Measurements from ENCODE around the gene RSPH1.

Gene RSPH1

DNA sequence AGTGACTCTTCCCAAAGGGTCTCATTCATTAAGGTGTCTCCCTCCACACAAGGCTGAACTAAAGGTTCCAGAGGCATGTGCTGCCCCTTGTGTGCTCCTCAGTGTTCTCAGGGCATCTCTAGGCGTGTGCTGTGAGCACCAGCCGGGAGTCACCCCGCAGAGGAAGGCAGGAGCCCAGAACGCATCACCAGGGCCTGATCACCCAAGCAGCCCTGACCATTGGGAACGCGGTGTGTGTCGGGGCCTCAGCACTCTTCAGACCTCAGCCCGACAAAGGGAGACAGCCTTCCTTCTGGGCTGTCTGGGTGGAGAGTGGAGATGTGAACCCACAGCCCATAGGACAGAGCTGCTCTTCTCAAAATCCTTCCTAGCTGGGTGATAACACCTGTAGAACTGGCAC, 26.7 kb upstream of the RSPH1 start:
- DNase-seq (ENCODE audit: extremely low read depth, insufficient read length), result no peak
- Histone ChIP-seq H3K36me3 (ENCODE audit: control insufficient read depth, insufficient read depth, low read length) (peaks cover 16% of the 10 kb centered on the region), H3K27me3 (replicated peaks; ENCODE audit: control insufficient read depth, insufficient read depth, low read length) (no peaks in the 10 kb centered on the region), H3K4me3 (replicated peaks; ENCODE audit: low read depth, low read length) (no peak overlapping the region)
- TF ChIP-seq, protein P1, sequence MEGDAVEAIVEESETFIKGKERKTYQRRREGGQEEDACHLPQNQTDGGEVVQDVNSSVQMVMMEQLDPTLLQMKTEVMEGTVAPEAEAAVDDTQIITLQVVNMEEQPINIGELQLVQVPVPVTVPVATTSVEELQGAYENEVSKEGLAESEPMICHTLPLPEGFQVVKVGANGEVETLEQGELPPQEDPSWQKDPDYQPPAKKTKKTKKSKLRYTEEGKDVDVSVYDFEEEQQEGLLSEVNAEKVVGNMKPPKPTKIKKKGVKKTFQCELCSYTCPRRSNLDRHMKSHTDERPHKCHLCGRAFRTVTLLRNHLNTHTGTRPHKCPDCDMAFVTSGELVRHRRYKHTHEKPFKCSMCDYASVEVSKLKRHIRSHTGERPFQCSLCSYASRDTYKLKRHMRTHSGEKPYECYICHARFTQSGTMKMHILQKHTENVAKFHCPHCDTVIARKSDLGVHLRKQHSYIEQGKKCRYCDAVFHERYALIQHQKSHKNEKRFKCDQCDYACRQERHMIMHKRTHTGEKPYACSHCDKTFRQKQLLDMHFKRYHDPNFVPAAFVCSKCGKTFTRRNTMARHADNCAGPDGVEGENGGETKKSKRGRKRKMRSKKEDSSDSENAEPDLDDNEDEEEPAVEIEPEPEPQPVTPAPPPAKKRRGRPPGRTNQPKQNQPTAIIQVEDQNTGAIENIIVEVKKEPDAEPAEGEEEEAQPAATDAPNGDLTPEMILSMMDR (IDR thresholded peaks at IDR 0.05; ENCODE audit: insufficient read depth, low read length, poor library complexity, severe bottlenecking), result no peak

DNA sequence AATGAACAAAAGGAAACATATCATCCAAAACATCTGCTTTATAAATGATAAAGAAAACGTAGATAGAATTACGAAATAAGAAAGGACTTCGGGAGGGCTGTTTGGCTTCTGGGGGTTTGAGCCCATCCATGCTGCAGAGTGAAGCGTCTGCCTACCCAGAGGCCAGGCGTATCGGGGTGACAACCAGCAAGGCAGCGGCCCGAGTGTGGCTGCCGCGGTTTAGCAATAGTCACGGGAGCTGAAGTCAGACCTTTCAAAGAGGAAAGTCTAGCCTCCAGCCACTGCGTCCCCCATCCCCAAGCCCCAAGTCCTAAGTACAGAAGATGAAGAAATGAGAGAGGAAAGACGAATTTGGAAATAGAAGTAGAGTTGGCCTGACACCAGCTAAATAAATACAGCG, 26.2 kb upstream of the RSPH1 start:
- TF ChIP-seq, protein P1 (IDR thresholded peaks at IDR 0.05; ENCODE audit: insufficient read depth, low read length, poor library complexity, severe bottlenecking), result no peak
- no peak for DNase-seq (ENCODE audit: extremely low read depth, insufficient read length)
- Histone ChIP-seq H3K4me3 (replicated peaks; ENCODE audit: low read depth, low read length) (no peak overlapping the region), H3K36me3 (ENCODE audit: control insufficient read depth, insufficient read depth, low read length) (peaks cover 16% of the 10 kb centered on the region), H3K27me3 (replicated peaks; ENCODE audit: control insufficient read depth, insufficient read depth, low read length) (no peaks in the 10 kb centered on the region)

DNA sequence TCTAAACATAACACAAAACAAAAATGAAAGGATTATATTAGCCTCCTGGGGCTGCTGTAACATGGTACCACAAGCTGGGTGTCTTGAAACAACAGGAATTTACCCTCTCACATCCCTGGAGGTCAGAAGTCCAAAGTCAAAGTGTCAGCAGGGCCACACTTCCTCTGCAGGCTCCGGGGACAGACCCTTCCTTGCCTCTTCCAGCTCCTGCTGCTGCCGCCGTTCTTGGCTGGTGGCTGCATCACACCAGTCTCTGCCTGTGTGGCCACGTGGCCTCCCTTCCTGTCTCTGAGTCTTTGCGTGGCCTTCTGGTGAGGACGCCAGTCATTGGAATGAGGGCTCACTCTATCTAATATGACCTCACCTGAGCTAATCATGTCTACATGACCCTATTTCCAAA, 25.8 kb upstream of the RSPH1 start:
- no peak for DNase-seq (ENCODE audit: extremely low read depth, insufficient read length)
- TF ChIP-seq, protein P1 (IDR thresholded peaks at IDR 0.05; ENCODE audit: insufficient read depth, low read length, poor library complexity, severe bottlenecking), result no peak
- Histone ChIP-seq H3K27me3 (replicated peaks; ENCODE audit: control insufficient read depth, insufficient read depth, low read length) (no peaks in the 10 kb centered on the region), H3K36me3 (ENCODE audit: control insufficient read depth, insufficient read depth, low read length) (peaks cover 16% of the 10 kb centered on the region), H3K4me3 (replicated peaks; ENCODE audit: low read depth, low read length) (no peak overlapping the region)

DNA sequence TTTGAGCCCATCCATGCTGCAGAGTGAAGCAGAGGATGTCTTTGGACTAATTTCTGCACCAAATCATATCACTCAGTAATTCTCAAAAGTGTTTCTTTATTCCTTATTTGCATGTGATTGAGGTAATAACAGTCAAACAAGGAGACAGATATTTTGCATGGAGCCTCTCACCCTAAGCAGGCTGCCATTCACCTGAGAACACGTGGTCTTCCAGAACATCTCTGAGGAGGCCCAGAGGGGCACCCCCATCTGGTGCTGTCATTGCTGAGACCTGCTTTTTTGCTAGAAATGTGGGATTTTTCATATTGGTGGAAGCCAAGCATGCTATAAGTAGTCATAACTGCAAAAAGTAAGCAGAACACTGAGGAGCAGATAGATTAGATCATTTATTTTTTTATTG, 25.4 kb upstream of the RSPH1 start:
- Histone ChIP-seq H3K4me3 (replicated peaks; ENCODE audit: low read depth, low read length) (no peak overlapping the region), H3K27me3 (replicated peaks; ENCODE audit: control insufficient read depth, insufficient read depth, low read length) (no peaks in the 10 kb centered on the region), H3K36me3 (ENCODE audit: control insufficient read depth, insufficient read depth, low read length) (peaks cover 16% of the 10 kb centered on the region)
- no peak for DNase-seq (ENCODE audit: extremely low read depth, insufficient read length)
- TF ChIP-seq, protein P1 (IDR thresholded peaks at IDR 0.05; ENCODE audit: insufficient read depth, low read length, poor library complexity, severe bottlenecking), result no peak

DNA sequence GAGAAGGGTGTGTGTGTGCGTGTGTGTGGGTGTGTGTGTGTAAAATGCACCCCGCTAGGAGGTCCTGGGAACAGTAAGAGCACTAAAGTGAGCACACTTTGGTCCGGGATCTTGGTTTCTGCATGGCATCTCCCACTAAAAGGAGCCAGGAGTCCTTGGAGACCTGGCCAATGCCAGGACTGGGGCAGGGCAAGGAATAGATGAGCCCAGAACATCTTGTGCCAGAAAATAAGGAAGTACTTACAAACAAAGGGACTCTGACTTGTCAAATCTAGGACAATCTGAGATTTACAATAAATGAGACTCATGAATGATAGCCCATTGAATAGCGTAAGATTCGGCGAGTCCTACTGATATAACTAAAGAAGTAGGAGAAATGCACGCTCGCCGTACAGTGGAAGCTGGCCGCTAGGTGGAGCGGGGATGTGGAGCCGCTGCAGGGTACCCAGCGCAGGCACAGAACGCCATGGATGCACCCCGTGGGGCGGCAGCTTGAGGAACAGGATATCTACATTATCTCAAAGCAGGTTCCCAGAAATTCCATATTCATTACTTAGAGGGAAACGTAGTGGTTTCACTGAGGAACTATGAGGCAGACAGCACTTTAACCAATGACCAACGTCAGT, 24.7 kb upstream of the RSPH1 start:
- no peaks in the 10 kb centered on the region for H3K27me3 ChIP-seq (replicated peaks; ENCODE audit: control insufficient read depth, insufficient read depth, low read length)
- TF ChIP-seq, protein P1 (IDR thresholded peaks at IDR 0.05; ENCODE audit: insufficient read depth, low read length, poor library complexity, severe bottlenecking), result no peak
- H3K4me3 ChIP-seq (replicated peaks; ENCODE audit: low read depth, low read length), result no peak overlapping the region
- H3K36me3 ChIP-seq (ENCODE audit: control insufficient read depth, insufficient read depth, low read length), result peaks cover 14% of the 10 kb centered on the region
- DNase-seq (ENCODE audit: extremely low read depth, insufficient read length), result no peak

DNA sequence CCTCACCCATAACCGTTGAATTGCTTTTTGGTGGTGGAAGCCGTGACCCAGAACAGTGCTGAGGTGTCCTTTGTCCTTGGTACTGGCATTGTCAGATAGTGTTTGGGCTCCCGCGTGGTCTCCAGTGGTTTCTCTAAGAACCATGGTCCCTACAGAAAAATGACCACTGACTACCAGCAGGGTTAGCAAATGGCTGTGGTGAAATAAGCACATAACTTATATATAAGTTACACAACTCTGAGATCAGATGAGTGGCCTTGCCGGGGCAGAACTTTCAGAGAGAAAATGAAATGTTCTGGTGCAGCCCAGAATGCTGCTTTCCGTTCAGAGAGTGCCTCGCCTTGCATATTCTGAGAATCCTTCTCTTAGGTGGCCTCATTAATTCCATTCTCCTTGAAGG, 22.6 kb upstream of the RSPH1 start:
- H3K27me3 ChIP-seq (replicated peaks; ENCODE audit: control insufficient read depth, insufficient read depth, low read length), result no peaks in the 10 kb centered on the region
- H3K36me3 ChIP-seq (ENCODE audit: control insufficient read depth, insufficient read depth, low read length), result peaks cover 14% of the 10 kb centered on the region
- DNase-seq (ENCODE audit: extremely low read depth, insufficient read length), result no peak
- TF ChIP-seq, protein P1 (IDR thresholded peaks at IDR 0.05; ENCODE audit: insufficient read depth, low read length, poor library complexity, severe bottlenecking), result no peak
- no peak overlapping the region for H3K4me3 ChIP-seq (replicated peaks; ENCODE audit: low read depth, low read length)
